Islet of Langerhans (tissue), 1 donor: ENCODE data around the gene WDR7.

Source experiments
- FAIRE-seq: peaks from one replicate; lab custom pipeline; 2011; peaks lifted over from hg19 to GRCh38; lab: Jason Lieb, UNC

Gene WDR7

GRCh38 chr18:56722518-56722917, 71.4 kb downstream of the WDR7 start:
- FAIRE-seq, result no peak

- FAIRE-seq, result no peak
These were observed 71.9 kb downstream of the WDR7 start for GRCh38 chr18:56723068-56723467.

GRCh38 chr18:56723706-56724105, 72.5 kb downstream of the WDR7 start:
- FAIRE-seq, result no peak

- FAIRE-seq, result no peak
These were observed 75.7 kb downstream of the WDR7 start for GRCh38 chr18:56726906-56727305.

- FAIRE-seq, result no peak
These were observed 76.2 kb downstream of the WDR7 start for GRCh38 chr18:56727399-56727798.

GRCh38 chr18:56728741-56729140, 77.6 kb downstream of the WDR7 start:
- FAIRE-seq, result no peak

- FAIRE-seq, result no peak
These were observed 87.0 kb downstream of the WDR7 start for GRCh38 chr18:56738184-56738583.

GRCh38 chr18:56739731-56740130, 88.6 kb downstream of the WDR7 start:
- FAIRE-seq, result no peak

- FAIRE-seq, result no peak
These were observed 89.5 kb downstream of the WDR7 start for GRCh38 chr18:56740645-56741044.

- no peak for FAIRE-seq
These were observed 90.5 kb downstream of the WDR7 start for GRCh38 chr18:56741685-56742084.

- no peak for FAIRE-seq
These were observed 92.0 kb downstream of the WDR7 start for GRCh38 chr18:56743115-56743514.

GRCh38 chr18:56747032-56747658, 96.0 kb downstream of the WDR7 start:
- FAIRE-seq, result no peak

- FAIRE-seq, result no peak
These were observed 96.7 kb downstream of the WDR7 start for GRCh38 chr18:56747857-56748256.

GRCh38 chr18:56748698-56749268, 97.6 kb downstream of the WDR7 start:
- peak; percentile 99 for FAIRE-seq

- FAIRE-seq, result no peak
These were observed 105.8 kb downstream of the WDR7 start for GRCh38 chr18:56756966-56757365.

GRCh38 chr18:56770097-56770496, 118.9 kb downstream of the WDR7 start:
- no peak for FAIRE-seq

- no peak for FAIRE-seq
These were observed 119.7 kb downstream of the WDR7 start for GRCh38 chr18:56770873-56771272.

GRCh38 chr18:56775701-56776100, 124.5 kb downstream of the WDR7 start:
- FAIRE-seq, result no peak

- FAIRE-seq, result no peak
These were observed 136.2 kb downstream of the WDR7 start for GRCh38 chr18:56787390-56787789.

- FAIRE-seq, result no peak
These were observed 138.1 kb downstream of the WDR7 start for GRCh38 chr18:56789004-56789888.

GRCh38 chr18:56789889-56790180, 138.7 kb downstream of the WDR7 start:
- FAIRE-seq, result peak; percentile 64

- FAIRE-seq, result no peak
These were observed 144.2 kb downstream of the WDR7 start for GRCh38 chr18:56795381-56795780.

- FAIRE-seq, result no peak
These were observed 148.6 kb downstream of the WDR7 start for GRCh38 chr18:56799756-56800155.

GRCh38 chr18:56803051-56803450, 151.9 kb downstream of the WDR7 start:
- FAIRE-seq, result no peak
